ENCODE measurements around the gene ALOX15B.

Gene ALOX15B

GRCh38 chr17:8012996-8013640 lies 25.7 kb upstream of the ALOX15B start:
- Histone ChIP-seq H3K4me1 (ENCODE audit: insufficient read depth, poor library complexity, severe bottlenecking) (peaks cover 15% of the 10 kb centered on the region), H3K27me3 (ENCODE audit: insufficient read depth, poor library complexity, severe bottlenecking) (no peaks in the 10 kb centered on the region), H3K4me3 (ENCODE audit: severe bottlenecking) (no peak overlapping the region), H3K9me3 (ENCODE audit: severe bottlenecking) (no peaks in the 10 kb centered on the region), H3K27ac (ENCODE audit: poor library complexity, severe bottlenecking) (no peak overlapping the region), H3K36me3 (ENCODE audit: low read depth) (no peaks in the 10 kb centered on the region)
- DNase-seq (ENCODE audit: low spot score) (no peak), ATAC-seq (ENCODE audit: low read depth) (no peak)
- TF ChIP-seq CTCF (IDR thresholded peaks at IDR 0.05; ENCODE audit: poor library complexity, severe bottlenecking): no peak

GRCh38 chr17:8013731-8014557 lies 24.9 kb upstream of the ALOX15B start:
- TF ChIP-seq CTCF (IDR thresholded peaks at IDR 0.05; ENCODE audit: poor library complexity, severe bottlenecking): no peak
- Histone ChIP-seq H3K4me1 (ENCODE audit: insufficient read depth, poor library complexity, severe bottlenecking) (peaks cover 23% of the 10 kb centered on the region), H3K9me3 (ENCODE audit: severe bottlenecking) (no peaks in the 10 kb centered on the region), H3K27me3 (ENCODE audit: insufficient read depth, poor library complexity, severe bottlenecking) (no peaks in the 10 kb centered on the region), H3K36me3 (ENCODE audit: low read depth) (no peaks in the 10 kb centered on the region), H3K4me3 (ENCODE audit: severe bottlenecking) (no peak overlapping the region), H3K27ac (ENCODE audit: poor library complexity, severe bottlenecking) (no peak overlapping the region)
- DNase-seq (ENCODE audit: low spot score): no peak
- no peak for ATAC-seq (ENCODE audit: low read depth)

- TF ChIP-seq CTCF (IDR thresholded peaks at IDR 0.05; ENCODE audit: poor library complexity, severe bottlenecking): no peak
- Histone ChIP-seq H3K27me3 (ENCODE audit: insufficient read depth, poor library complexity, severe bottlenecking) (no peaks in the 10 kb centered on the region), H3K4me1 (ENCODE audit: insufficient read depth, poor library complexity, severe bottlenecking) (peaks cover 28% of the 10 kb centered on the region), H3K27ac (ENCODE audit: poor library complexity, severe bottlenecking) (no peak overlapping the region), H3K9me3 (ENCODE audit: severe bottlenecking) (no peaks in the 10 kb centered on the region), H3K36me3 (ENCODE audit: low read depth) (no peaks in the 10 kb centered on the region), H3K4me3 (ENCODE audit: severe bottlenecking) (no peak overlapping the region)
- no peak for ATAC-seq (ENCODE audit: low read depth)
- no peak for DNase-seq (ENCODE audit: low spot score)
These were observed 24.4 kb upstream of the ALOX15B start for GRCh38 chr17:8014558-8014850.

GRCh38 chr17:8015236-8015956 lies 23.5 kb upstream of the ALOX15B start:
- DNase-seq (ENCODE audit: low spot score): no peak
- Histone ChIP-seq H3K4me1 (ENCODE audit: insufficient read depth, poor library complexity, severe bottlenecking) (peaks cover 35% of the 10 kb centered on the region), H3K4me3 (ENCODE audit: severe bottlenecking) (no peak overlapping the region), H3K27ac (ENCODE audit: poor library complexity, severe bottlenecking) (no peak overlapping the region), H3K36me3 (ENCODE audit: low read depth) (no peaks in the 10 kb centered on the region), H3K9me3 (ENCODE audit: severe bottlenecking) (no peaks in the 10 kb centered on the region), H3K27me3 (ENCODE audit: insufficient read depth, poor library complexity, severe bottlenecking) (no peaks in the 10 kb centered on the region)
- ATAC-seq (ENCODE audit: low read depth): no peak
- no peak for TF ChIP-seq CTCF (IDR thresholded peaks at IDR 0.05; ENCODE audit: poor library complexity, severe bottlenecking)

All from RWPE2 (cell line).